Fibroblast of skin of abdomen (primary cell): ENCODE results near the gene TH.
"Not testable (repeated sequence)": the region's sequence is repeated elsewhere in the genome, so short reads cannot be mapped to it uniquely, and the experiment has no call there.

Experiments used
- DNase-seq: peaks from one replicate; pipeline ENCODE4 v3.0.0-alpha.2; 2013

TH gene

DNA sequence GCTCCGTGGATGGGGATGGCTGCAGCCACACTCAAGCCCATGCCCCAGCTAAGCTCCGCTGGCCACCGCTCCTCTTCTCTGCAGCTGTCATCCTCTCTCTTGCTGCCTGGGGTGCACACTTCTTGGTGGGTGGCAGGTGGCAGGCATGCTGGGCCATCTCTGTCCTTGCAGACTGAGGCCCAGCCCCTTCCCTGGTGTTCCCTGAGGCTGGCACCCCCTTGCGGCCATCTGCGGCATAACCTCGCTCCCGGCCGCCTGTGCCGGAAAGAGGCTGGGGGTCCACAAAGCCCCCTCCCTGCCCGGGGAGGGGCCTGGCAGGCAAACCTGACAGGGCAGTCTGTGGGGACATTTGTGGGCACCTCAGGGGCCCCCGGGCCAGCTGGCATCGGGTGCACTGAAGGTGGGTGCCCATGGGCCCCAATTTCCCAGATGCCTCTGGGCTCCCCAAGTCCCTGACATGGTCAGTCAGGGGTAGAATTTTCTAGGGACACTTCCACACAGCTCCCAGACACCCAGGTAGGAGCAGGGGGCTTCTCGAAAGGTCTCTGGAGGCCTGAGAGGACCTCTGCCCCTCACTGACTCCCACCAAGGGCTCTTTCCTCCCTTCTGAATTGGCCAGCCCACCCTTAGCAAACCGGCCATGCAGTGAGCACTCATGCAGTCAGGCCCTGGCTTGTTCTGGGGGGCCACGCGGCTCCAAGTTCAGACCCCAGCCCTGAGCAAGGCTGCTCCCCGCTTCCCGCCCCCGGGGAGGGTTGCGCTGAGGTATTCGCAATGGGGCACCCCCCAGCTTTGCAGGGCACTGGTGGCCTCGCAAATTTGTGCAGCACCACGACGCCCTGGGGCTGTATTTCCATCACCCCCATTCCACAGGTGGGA lies 23.5 kb upstream of the TH start:
- no peak for DNase-seq

GRCh38 chr11:2193888-2194595 lies 22.4 kb upstream of the TH start:
- not testable (repeated sequence) for DNase-seq

DNA sequence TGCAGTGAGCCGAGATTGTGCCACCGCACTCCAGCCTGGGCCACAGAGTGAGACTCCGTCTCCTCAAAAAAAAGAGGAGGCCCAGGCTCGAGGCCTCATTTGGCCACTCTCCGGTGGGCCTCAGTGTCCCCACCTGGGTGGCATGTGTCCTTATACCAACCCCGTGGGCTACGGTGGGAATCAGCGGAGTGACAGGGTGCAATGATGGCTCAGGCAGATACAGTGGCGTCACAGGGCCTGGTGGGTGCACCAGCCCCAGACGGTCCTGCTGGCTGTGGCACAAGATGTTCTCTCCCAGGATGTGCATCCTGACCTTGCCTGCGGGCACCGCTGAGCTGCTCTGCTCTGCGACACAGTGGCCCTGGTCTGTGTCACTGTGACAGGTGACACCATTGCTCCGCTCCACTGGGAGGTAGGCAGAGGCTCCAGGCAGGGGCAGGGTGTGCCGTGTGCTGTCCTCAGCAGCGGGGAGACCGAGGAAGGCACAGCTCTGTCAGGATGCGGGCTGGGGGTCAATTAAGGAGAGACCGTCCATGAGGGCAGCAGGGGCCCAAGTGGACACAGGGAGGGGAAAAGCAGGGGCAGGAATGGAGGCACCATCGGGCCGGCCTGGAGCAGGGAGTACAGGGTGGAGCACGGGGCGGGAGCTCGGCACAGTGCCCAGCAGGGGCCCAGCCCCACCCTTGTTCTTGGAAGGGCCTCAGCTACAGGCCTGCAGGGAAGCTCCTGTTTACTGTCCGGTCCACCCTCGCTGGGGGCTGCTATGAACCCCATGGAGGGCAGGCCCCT lies 21.7 kb upstream of the TH start:
- DNase-seq = no peak

GRCh38 chr11:2192435-2192834 lies 20.8 kb upstream of the TH start:
- DNase-seq = no peak

DNA sequence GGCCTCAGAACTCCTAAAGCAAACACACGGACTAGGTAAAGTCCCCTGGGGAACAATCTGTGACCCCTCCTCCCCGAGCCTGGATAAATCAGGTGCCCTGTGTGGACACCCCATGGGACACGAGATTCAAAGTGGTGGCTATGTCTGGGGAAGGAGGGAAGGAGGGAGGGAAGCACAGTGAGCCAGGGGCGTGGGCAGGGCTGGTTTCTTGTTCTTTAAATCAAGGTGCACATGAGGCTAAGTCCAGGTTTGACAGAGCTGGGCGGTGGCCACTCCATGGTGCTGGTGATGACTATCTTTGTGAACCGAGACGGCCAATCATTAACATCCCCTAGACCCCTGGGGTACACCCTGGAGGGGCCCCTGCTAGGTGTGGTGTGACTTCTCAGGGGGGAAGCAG lies 20.3 kb upstream of the TH start:
- no peak for DNase-seq

DNA sequence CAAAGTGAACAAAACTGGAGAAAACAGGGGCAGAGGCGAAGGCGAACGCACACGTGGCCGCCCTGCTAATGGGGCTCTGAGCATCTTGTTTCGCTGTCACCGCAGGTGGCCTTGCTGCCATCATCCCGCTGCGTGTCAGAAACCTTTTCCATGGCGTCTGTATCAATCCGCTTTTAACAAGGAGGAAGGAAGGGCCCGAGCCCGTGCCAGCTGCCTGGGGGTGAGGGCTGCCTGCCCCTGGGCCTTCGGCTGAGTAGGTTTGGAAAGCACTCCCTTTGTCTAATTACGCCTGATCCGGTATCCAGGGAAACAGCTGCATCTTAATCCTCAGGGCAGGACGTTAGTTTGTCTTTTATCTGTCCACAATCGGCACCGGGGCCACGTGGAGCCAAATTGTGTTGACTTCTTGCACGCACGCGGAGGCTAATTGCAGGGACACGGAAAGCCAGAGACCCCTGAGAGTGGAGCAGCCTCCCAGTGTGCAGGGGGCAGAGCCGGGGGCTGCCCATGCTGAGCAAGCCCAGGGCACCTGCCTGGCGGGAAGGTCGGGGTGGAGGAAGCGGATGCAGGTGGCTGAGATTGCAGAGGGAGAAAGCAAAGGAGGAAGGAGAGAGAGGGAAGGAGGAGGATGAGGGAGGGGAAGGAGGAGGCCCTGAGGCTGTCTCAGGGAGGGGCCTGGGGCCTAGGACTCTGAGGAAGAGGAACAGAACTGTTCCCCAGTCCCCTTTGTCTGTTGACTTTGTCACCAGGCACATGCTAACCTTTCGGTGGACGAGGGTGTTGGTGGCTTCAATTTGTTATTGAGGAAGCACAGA lies 19.2 kb upstream of the TH start:
- no peak for DNase-seq

DNA sequence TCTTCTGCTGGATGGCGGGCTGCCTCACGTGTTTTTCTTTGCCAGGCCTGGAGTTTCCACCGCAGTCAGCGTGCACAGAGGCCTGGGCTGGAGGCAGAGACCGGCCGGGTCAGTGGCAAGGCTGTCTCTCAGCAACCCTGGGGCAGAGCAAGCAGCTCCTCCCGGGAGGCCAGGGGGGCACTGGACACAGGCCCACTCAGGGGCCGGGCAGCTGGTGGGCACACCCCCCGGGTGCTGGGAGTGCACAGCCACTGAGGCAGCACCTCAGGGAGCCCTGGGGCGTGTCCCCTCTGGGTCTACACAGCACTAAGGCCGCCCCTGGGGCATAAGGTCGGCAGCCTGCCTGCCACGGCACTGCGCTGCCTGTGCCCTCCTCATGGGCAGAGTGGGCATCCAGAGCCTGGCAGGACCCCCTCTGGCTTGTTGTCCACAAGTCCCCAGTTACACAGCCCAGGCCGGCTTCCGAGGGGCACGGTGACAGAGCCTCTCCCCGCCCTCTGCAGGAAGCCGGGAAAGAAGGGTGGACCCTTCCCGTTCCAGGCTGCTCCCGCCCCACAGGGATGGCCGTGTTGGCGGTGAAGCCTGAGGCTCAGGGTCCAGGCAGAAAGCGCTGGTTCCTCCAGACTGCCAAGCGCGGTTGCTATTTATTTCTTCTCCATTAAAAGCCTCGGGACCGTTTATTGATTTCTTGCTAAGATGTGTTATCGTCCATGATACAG lies 18.5 kb upstream of the TH start:
- DNase-seq = no peak

DNA sequence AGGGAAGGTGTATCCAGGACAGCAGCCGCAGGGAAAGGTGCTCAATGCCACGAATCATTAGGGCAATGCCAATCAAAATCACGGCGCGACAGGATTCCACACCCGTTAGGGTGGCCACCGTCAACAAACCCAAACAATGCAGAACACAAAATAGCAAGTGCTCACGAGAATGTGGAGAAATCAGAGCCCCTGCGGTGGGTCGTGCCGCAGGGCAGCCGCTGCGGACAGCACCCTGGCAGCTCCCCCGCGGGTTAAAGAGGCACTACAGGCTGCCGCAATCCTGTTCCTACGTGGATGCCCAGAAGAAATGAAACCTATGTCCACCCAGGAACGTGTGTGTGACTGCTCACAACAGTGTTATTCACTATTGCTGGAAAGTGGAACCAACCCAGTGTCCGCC lies 17.1 kb upstream of the TH start:
- no peak for DNase-seq

DNA sequence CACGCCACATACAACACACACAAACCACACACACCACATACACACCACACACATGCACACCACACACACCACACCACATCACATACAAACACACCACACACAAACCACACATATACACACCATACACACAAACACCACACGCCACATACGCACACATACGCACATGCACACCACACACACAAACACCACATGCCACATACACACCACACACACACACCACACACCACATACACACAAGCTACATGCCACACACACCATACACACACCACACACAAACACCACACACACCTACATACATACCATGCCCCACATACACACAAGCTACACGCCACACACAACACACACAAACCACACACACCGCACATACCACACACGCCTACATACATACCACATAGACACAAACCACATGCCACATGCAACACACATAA lies 15.7 kb upstream of the TH start:
- DNase-seq = no peak

GRCh38 chr11:2186669-2187279 lies 15.2 kb upstream of the TH start:
- DNase-seq = no peak

DNA sequence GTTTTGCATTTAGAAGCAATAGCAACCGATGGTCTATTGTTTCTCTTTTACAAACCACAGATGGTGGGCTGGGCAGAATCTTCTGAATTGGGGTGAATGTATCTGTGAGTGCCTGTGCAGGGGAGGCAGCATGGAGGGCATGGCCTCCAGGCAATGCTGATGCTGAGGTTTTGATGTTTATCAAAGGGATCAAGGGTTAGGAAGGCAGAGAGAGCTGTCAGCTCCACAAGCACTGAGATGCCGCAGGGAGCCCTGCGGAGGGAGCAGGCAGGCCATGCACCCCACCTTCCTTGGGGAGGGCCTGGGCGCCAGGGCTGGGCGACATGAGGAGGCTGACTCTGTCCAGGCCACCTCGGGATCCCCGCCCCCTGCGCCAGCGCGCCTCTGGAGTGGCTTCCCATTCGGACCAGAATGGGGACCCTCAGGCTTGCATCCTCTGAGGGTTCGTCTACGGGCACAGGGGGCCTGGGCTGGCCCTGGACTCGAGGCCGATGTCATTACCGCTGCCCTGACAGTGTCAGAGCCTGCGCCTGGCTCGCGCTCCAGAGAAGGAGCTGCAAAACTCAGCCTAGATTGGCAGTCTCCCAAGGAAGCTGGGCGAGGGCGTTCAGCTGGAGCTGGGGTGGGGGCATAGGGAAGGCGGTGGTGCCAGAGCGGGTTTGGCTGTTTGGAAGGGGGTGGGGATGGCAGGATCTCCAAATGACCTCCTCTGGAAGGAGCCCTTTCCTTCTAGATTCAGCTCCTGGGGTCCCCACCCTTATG lies 13.9 kb upstream of the TH start:
- DNase-seq = no peak

GRCh38 chr11:2182692-2183474 lies 11.3 kb upstream of the TH start:
- DNase-seq = no peak

DNA sequence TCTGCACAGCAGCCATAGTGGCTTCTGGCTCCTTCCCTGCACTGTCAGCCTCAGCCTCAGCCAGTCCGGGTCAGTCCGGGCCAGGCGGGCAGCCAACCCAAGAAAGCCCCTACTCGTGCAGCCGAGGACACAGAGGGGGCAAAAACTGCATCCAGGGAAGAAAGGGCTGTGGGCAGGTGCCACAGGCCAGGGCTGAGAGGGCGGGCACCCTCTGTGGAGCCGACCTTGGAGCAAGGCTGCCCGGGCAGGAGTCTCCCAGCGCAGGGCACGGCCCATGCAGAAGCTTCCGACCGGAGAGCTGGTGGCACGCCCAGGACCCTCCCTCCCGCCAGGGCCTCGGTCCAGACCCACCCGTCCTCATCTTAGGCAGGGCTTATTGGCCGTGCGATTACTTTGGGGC lies 10.5 kb upstream of the TH start:
- no peak for DNase-seq

DNA sequence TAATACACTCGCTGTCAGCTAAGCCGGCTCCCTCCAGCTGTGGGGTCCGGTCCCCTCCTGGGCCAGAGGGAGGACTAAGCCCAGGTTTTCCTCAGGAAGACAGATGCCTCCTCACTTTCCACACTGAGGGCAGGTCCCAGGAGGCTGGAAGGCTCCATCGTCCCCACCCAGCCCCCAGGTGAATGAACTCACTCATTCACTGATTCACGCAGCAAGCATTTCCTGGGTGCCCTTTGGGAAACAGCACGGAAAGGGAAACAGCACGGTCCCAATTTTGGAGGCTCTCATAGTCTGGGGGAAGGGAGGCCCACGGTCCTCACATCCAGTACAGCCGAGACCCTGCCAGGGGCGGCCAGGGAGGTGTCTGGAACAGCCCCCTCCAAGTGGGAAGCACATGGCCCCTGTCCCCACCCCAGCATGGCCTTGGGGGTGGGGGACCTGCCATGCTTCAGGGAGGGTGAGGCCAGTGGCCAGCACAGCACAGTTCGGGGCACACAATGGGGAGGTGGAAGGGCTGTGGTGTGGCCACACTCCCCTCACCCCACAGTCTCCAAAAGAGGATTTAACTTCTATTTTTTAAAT lies 9.3 kb upstream of the TH start:
- no peak for DNase-seq

- no peak for DNase-seq
Measured at GRCh38 chr11:2180347-2180746, 8.7 kb upstream of the TH start.

GRCh38 chr11:2179516-2179915 lies 7.9 kb upstream of the TH start:
- DNase-seq = no peak

DNA sequence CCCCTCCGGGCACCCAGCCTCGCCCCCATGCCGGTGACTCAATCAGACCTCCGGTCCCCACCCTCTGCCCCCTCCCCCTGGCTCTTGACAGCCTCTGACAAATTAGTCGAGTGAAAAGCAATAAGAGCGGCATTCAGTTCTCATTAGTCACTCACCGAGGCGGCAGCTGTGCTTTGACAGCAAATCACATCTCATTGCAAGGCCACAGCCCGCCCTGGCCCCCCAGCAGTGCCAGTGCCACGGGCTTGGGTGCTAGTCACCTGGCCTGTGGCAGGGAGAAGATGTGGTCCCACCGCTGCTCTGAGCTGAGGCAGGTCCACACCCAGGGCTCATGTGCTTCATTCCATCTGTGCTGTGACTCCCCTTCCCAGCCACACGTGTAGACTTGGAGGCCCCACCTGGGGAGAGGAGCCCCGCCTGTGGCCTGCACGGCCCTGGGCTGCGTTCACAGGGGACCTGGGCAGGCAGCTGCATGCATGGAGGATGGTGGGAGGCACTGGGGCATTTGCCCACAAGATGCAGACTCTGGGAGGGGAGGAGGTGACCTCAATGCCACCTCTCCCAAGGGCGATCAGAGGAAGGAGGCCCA lies 7.4 kb upstream of the TH start:
- peak; percentile 78 for DNase-seq

GRCh38 chr11:2178055-2178773 lies 6.6 kb upstream of the TH start:
- peak; percentile 27 for DNase-seq
